GM12878 (cell line): Measurements from ENCODE around the gene TNK2.

Experiments used
- ATF2 ChIP-seq: IDR thresholded peaks from 2 replicates; pipeline ENCODE4 v1.6.1; 2012; ENCODE audit warnings: low read length, inconsistent platforms
- CEBPZ ChIP-seq: fragments of 150-350 bp; IDR thresholded peaks from 2 replicates; pipeline ENCODE4 v1.6.1; 2016; ENCODE audit warnings: low read depth, low read length
- CTCF ChIP-seq, 3 experiments: IDR thresholded peaks in 2 of 3; conservative IDR thresholded peaks in 1 of 3; 2 replicates each; pipeline ENCODE4 v1.5.1; 2011; ENCODE audit warnings: low read depth in 3 of 3, low read length in 3 of 3, mild to moderate bottlenecking in 3 of 3, control low read depth in 2 of 3, moderate library complexity in 2 of 3, inconsistent platforms in 1 of 3, mixed read lengths in 1 of 3; ENCODE audit not compliant: control insufficient read depth in 2 of 3, insufficient read depth in 1 of 3; ENCODE audit errors: extremely low read depth in 1 of 3
- EZH2 ChIP-seq: IDR thresholded peaks from 2 replicates; pipeline ENCODE4 v1.6.1; 2012; ENCODE audit warnings: low read depth, mild to moderate bottlenecking, control low read depth, inconsistent platforms, low read length, borderline replicate concordance; ENCODE audit not compliant: control insufficient read depth
- MEF2A ChIP-seq: IDR thresholded peaks from 2 replicates; pipeline ENCODE4 v1.6.1; 2011; ENCODE audit warnings: low read depth, mild to moderate bottlenecking, low read length, moderate library complexity; ENCODE audit not compliant: insufficient read depth
- RAD21 ChIP-seq: IDR thresholded peaks from 2 replicates; pipeline ENCODE4 v1.6.1; 2011; ENCODE audit warnings: mild to moderate bottlenecking, low read depth, low read length, moderate library complexity; ENCODE audit not compliant: insufficient read depth
- SUPT20H ChIP-seq: IDR thresholded peaks from 2 replicates; pipeline ENCODE4 v1.6.1; 2011; ENCODE audit warnings: low read depth, mild to moderate bottlenecking, low read length, moderate library complexity, borderline replicate concordance; ENCODE audit not compliant: control insufficient read depth
- SUZ12 ChIP-seq: fragments of 200-600 bp; sonication (generic); IDR thresholded peaks from one replicate; pipeline ENCODE4 v1.6.1; 2018; ENCODE audit warnings: antibody characterized with exemption, mild to moderate bottlenecking; ENCODE audit not compliant: unreplicated experiment

- no peak for TF ChIP-seq CTCF (IDR thresholded peaks at IDR 0.05 in 2 of 3, conservative IDR thresholded peaks at IDR 0.05 in 1 of 3; ENCODE audit: control insufficient read depth in 2 of 3, extremely low read depth in 1 of 3, insufficient read depth in 1 of 3, low read depth in 3 of 3, low read length in 3 of 3)
- no peak for TF ChIP-seq EZH2
- no peak for TF ChIP-seq MEF2A
- TF ChIP-seq SUZ12, result no peak
- no peak for TF ChIP-seq SUPT20H
- no peak for TF ChIP-seq CEBPZ
- no peak for TF ChIP-seq RAD21
- no peak for TF ChIP-seq ATF2
Measured at GRCh38 chr3:195866686-195867511, 41.5 kb downstream of the TNK2 start.
